ENCODE measurements around the gene PRR20A.
"Not testable (repeated sequence)": the region's sequence is repeated elsewhere in the genome, so short reads cannot be mapped to it uniquely, and the experiment has no call there.

DNA sequence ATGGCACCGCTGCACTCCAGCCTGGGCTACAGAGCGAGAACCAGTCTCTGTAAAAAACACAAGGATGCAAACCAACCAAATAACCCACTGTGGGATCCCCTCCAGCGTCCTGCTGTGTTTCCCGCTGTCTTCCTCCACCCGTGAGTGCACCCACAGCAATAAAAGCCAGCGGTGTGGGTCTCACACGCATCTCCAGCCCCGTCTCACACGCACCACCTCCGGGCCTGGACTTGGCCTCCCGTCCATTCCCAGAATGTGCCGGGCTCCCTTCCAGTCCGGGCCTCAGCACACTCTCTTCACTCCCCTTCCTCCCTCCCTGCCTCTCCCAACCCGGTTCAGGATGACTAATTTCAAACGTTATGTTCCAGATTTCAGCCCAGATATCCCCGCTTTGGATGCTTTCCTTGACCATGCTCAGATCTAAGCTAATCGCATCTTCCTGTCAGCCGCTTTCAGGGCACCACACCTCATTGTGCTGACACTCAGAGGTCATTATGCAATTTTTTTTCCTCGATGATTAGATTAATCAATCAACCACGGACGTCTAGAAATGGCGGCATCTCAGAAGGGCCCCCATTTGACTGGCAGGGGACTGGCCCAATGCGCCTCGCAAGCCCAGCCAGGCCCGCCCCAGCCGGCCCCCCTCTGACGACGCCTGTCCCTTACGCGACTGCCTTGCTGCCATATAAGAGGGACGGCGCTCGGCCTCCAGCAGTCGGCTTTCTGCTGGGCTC, at the start of gene PRR20A:
- TF ChIP-seq, protein P1, sequence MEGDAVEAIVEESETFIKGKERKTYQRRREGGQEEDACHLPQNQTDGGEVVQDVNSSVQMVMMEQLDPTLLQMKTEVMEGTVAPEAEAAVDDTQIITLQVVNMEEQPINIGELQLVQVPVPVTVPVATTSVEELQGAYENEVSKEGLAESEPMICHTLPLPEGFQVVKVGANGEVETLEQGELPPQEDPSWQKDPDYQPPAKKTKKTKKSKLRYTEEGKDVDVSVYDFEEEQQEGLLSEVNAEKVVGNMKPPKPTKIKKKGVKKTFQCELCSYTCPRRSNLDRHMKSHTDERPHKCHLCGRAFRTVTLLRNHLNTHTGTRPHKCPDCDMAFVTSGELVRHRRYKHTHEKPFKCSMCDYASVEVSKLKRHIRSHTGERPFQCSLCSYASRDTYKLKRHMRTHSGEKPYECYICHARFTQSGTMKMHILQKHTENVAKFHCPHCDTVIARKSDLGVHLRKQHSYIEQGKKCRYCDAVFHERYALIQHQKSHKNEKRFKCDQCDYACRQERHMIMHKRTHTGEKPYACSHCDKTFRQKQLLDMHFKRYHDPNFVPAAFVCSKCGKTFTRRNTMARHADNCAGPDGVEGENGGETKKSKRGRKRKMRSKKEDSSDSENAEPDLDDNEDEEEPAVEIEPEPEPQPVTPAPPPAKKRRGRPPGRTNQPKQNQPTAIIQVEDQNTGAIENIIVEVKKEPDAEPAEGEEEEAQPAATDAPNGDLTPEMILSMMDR (IDR thresholded peaks at IDR 0.05): not testable (repeated sequence)
- not testable (repeated sequence) for TF ChIP-seq POLR2AphosphoS5, EP300 (IDR thresholded peaks at IDR 0.05)

All from stomach (tissue), 4 donors.